Activated CD8-positive, alpha-beta memory T cell treated with anti-CD3 and anti-CD28 coated beads, Interleukin-2, amount 50 U/mL, for 4 hours (primary cell): ENCODE results near the gene SLC17A4.
A peak's percentile ranks its signal among the peaks of the same experiment; 100 is the strongest.

Experiments used
- DNase-seq: peaks from one replicate; pipeline ENCODE4 v3.0.0-alpha.2; 2020

The SLC17A4 gene

GRCh38 chr6:25750906-25751305 lies 3.6 kb upstream of the SLC17A4 start:
- DNase-seq: no peak

GRCh38 chr6:25753079-25753478 lies 1.5 kb upstream of the SLC17A4 start:
- DNase-seq: no peak

GRCh38 chr6:25755483-25755882 lies 941 bp downstream of the SLC17A4 start:
- no peak for DNase-seq

- no peak for DNase-seq
These were observed 2.1 kb downstream of the SLC17A4 start for GRCh38 chr6:25756382-25757363.

GRCh38 chr6:25757936-25758642 lies 3.5 kb downstream of the SLC17A4 start:
- DNase-seq: no peak

GRCh38 chr6:25764611-25765010 lies 10.1 kb downstream of the SLC17A4 start:
- no peak for DNase-seq

GRCh38 chr6:25768566-25768965 lies 14.0 kb downstream of the SLC17A4 start:
- DNase-seq: no peak

GRCh38 chr6:25769983-25770382 lies 15.4 kb downstream of the SLC17A4 start:
- DNase-seq: no peak

- no peak for DNase-seq
These were observed 19.7 kb downstream of the SLC17A4 start for GRCh38 chr6:25774120-25774715.

- no peak for DNase-seq
These were observed 22.5 kb downstream of the SLC17A4 start for GRCh38 chr6:25777031-25777430.

GRCh38 chr6:25777856-25778649 lies 23.5 kb downstream of the SLC17A4 start:
- DNase-seq: no peak

GRCh38 chr6:25781134-25781533 lies 26.6 kb downstream of the SLC17A4 start:
- DNase-seq: no peak

- DNase-seq: no peak
These were observed 32.9 kb downstream of the SLC17A4 start for GRCh38 chr6:25787428-25787827.

- DNase-seq: peak; percentile 30
These were observed 33.9 kb downstream of the SLC17A4 start for GRCh38 chr6:25788305-25788922.

GRCh38 chr6:25789475-25789874 lies 34.9 kb downstream of the SLC17A4 start:
- DNase-seq: no peak

GRCh38 chr6:25792016-25792415 lies 37.5 kb downstream of the SLC17A4 start:
- no peak for DNase-seq

GRCh38 chr6:25793970-25794369 lies 39.4 kb downstream of the SLC17A4 start:
- DNase-seq: no peak

GRCh38 chr6:25794784-25795183 lies 40.2 kb downstream of the SLC17A4 start:
- no peak for DNase-seq

- no peak for DNase-seq
These were observed 46.9 kb downstream of the SLC17A4 start for GRCh38 chr6:25801436-25801835.

- DNase-seq: no peak
These were observed 50.3 kb downstream of the SLC17A4 start for GRCh38 chr6:25804804-25805203.

GRCh38 chr6:25815194-25815593 lies 60.7 kb downstream of the SLC17A4 start:
- DNase-seq: no peak

- no peak for DNase-seq
These were observed 61.7 kb downstream of the SLC17A4 start for GRCh38 chr6:25816252-25816651.
